ENCODE results near the gene ANKZF1. TPM values are rescaled to one million over a fixed set of nuclear protein-coding genes. Genes with fewer than 3 reads are reported as not detected.

The ANKZF1 gene
- total and polyA plus RNA-seq, 12 donors, result 12.7 to 44.7 (median 25.5) TPM

GRCh38 chr2:219245148-219245898 lies 15.7 kb downstream of the ANKZF1 start, which contains the start of the genes GLB1L and STK16:
Gene GLB1L, minus strand, starts transcription at chr2:219245444. Its CDS starts 1,871 bp downstream, at chr2:219243573.
Gene STK16, plus strand, starts transcription at chr2:219245479. Its CDS starts 521 bp downstream, at chr2:219246000.
- H3K4me1 ChIP-seq, result peaks cover 24 to 56% (median 43%) of the 10 kb centered on the region in 9 donors

GRCh38 chr2:219245899-219246230 lies 16.3 kb downstream of the ANKZF1 start:
- Histone ChIP-seq H3K36me3 (peaks cover 0 to 36% (median 7%) of the 10 kb centered on the region in 9 donors), H3K27ac (peak overlapping the region; percentile 49 to 99 (median 95)), H3K4me1 (peaks cover 25 to 61% (median 46%) of the 10 kb centered on the region in 9 donors), H3K4me3 (peak overlapping the region; percentile 74 to 96 (median 85)), H3K9me3 (no peaks in the 10 kb centered on the region), H3K27me3 (no peaks in the 10 kb centered on the region)
- ATAC-seq (peak in 1 of 8 donors; percentile 3), DNase-seq (no peak)
- TF ChIP-seq, protein P1, sequence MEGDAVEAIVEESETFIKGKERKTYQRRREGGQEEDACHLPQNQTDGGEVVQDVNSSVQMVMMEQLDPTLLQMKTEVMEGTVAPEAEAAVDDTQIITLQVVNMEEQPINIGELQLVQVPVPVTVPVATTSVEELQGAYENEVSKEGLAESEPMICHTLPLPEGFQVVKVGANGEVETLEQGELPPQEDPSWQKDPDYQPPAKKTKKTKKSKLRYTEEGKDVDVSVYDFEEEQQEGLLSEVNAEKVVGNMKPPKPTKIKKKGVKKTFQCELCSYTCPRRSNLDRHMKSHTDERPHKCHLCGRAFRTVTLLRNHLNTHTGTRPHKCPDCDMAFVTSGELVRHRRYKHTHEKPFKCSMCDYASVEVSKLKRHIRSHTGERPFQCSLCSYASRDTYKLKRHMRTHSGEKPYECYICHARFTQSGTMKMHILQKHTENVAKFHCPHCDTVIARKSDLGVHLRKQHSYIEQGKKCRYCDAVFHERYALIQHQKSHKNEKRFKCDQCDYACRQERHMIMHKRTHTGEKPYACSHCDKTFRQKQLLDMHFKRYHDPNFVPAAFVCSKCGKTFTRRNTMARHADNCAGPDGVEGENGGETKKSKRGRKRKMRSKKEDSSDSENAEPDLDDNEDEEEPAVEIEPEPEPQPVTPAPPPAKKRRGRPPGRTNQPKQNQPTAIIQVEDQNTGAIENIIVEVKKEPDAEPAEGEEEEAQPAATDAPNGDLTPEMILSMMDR (IDR thresholded peaks at IDR 0.05), result no peak
- intact Hi-C loops (cut with DNase I), result loop anchor here in 1 of 10 donors (2.0 kb wide), 1 partner anchor 49 kb away; no protein-coding TSS in a partner anchor
- WGBS, 2 donors, result 12 to 15% methylated on average over 10 of the region's 10 CpGs

More at GRCh38 chr2:219245148-219245898, 15.7 kb downstream of the ANKZF1 start, which contains the start of the genes GLB1L and STK16:
- peak; percentile 95 for DNase-seq
- peak within 1 kb of the TSS; percentile 49 to 99 (median 95) for H3K27ac ChIP-seq
- WGBS, 2 donors, result 0 to 1% methylated on average over 46 of the region's 46 CpGs
- TF ChIP-seq, protein P1 (IDR thresholded peaks at IDR 0.05), result no peak
- H3K27me3 ChIP-seq, result no peaks in the 10 kb centered on the region
- intact Hi-C loops (cut with DNase I), result loop anchor here in 1 of 10 donors (2.0 kb wide), 1 partner anchor 49 kb away; no protein-coding TSS in a partner anchor
- H3K36me3 ChIP-seq, result peaks cover 0 to 30% (median 3%) of the 10 kb centered on the region in 9 donors
- H3K4me3 ChIP-seq, result peak within 1 kb of the TSS; percentile 74 to 96 (median 85)
- peak; percentile 94 to 97 (median 96) for ATAC-seq
- H3K9me3 ChIP-seq, result no peaks in the 10 kb centered on the region

- ATAC-seq (no peak), DNase-seq (no peak)
- no peaks in the 10 kb centered on the region for H3K27me3 ChIP-seq
- no peak overlapping the region for H3K4me3 ChIP-seq
- H3K9me3 ChIP-seq, result no peaks in the 10 kb centered on the region
- peaks cover 25 to 68% (median 50%) of the 10 kb centered on the region in 9 donors for H3K4me1 ChIP-seq
- H3K27ac ChIP-seq, result peak overlapping the region in 2 of 10 donors; percentile 93 to 99
- WGBS, 2 donors, result 96% methylated on average over 10 of the region's 10 CpGs
- H3K36me3 ChIP-seq, result peaks cover 0 to 43% (median 7%) of the 10 kb centered on the region in 9 donors
- intact Hi-C loops (cut with DNase I), result no loop called here
- TF ChIP-seq, protein P1 (IDR thresholded peaks at IDR 0.05), result no peak
These were observed 17.0 kb downstream of the ANKZF1 start for GRCh38 chr2:219246559-219246958.
